HG03520 (cell line): Measurements from ENCODE around the gene ATAD3A.
"Not testable (repeated sequence)": the region's sequence is repeated elsewhere in the genome, so short reads cannot be mapped to it uniquely, and the experiment has no call there.

Source experiments
- ATAC-seq: cut with Tn5 transposase; IDR thresholded peaks from one replicate; pipeline ENCODE4 v1.9.1; 2021; ENCODE audit warnings: mild to moderate bottlenecking, moderate library complexity; ENCODE audit not compliant: unreplicated experiment

The ATAD3A gene

DNA sequence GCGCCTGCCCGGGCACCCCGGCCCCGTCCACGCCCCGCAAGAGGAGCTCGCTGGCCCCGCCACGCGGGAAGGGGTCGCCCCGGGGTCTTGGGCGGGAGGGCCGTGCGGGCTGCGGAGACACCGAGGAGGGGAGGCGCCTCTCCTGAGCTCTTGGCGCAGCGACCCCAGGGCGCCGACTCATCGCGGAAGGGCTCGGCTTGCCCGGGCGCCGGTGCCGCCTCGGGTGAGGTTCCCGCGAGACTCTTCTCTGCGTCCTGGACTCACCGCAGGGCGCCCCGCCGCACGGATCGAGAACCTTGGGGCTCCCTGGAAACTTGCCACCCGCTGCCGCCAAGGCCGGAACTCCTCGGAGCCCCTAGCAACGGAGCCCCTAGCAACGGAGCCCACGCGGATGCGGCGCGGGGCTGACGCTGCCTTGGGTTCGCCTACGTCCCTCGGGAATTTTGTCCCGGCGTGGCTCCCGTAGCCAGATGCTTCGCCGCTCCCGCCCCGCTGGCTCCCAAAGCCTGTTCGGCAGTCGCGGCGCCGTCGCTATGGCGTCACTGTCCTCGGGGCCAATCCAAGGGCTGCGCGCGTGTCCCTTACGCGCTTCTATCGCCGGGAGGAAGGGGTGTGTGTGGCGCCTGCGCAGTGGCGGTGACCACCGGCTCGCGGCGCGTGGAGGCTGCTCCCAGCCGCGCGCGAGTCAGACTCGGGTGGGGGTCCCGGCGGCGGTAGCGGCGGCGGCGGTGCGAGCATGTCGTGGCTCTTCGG is at the start of gene ATAD3A:
Gene ATAD3A, plus strand, starts transcription at position 630 of the 753 bp plus-strand sequence. Its CDS starts 107 bp downstream, at position 737.
- peak; percentile 87 for ATAC-seq

DNA sequence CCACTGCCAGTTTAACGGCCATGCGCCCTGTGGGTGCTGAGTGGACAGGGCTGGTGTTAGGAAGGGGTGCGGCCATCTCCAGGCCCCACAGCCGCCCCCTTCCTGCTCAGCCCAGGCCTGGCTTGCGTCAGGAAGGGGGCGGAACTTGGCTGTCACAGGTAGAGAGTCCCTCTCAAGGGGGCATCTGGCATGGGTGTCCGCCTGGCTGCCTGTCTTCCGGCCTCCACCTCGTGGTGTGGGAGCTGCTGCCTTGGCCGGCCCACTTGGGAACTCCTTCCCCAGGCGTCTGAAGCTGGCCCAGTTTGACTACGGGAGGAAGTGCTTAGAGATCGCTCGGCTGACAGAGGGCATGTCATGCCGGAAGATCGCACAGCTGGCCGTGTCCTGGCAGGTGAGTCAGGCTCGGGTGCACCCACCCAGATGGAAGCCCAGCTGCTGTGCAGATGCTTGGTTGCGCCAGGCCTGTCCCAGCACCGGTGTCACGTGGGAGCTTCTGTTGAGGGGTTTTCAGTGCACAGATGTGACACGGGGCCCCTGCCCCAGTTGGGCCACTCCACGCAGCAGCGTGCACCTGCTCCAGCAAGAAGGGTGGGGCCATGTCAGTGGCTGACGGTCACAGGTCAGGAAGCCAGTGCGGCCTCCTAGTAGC is 49.5 kb upstream of the ATAD3A start:
- no peak for ATAC-seq

DNA sequence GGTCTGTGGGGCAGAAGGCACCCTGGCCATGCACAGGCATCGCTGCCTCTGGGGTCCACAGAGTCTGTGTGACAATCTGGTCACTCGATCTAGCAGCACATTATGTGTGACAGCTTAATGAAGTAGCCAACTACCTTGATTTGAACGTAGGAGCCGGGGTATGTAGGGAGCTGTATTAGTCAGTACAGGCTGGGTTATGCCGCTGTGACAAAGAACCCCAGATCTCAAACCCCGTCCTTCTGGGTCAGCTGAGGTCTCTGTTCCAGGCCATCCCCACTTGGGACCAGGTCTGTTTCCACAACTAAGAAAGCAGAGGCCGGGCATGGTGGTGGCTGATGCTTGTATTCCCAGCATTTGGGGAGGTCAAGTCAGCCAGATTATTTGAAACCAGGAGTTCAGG is 48.6 kb upstream of the ATAD3A start:
- ATAC-seq, result no peak

DNA sequence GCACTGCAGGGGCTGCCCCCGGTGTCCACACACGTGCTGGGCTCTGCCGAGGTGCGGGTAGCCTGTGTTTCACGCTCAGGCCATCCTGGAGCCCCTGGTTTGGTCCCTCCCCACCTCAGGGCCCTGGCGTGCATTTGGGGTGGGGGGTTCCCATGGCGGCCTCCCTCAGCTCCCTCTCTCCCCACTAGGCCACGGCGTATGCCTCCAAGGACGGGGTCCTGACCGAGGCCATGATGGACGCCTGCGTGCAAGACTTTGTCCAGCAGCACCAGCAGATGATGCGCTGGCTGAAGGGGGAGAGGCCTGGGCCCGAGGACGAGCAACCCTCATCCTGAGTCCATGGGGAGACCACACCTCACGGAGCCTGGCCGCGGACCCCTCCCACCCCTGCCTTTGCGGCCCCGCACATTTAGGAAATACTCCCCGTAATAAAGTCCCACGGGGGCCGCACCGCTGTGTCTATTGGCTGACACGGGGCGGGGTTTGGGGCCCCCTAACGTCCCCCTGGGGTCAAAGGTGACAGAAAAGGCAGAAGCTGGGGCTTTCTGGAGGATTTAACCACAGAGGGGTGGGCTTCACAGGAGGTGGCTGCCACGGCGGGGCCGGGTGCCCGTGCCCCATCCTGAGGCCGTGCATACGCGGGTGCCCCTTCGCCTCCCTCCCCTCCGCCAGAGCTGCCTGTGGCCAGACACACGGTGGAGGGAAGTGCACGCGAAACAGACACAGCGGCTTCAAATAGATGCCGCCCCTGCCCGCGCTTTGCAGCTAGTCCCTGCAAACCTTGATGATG is 43.6 kb upstream of the ATAD3A start:
- not testable (repeated sequence) for ATAC-seq

DNA sequence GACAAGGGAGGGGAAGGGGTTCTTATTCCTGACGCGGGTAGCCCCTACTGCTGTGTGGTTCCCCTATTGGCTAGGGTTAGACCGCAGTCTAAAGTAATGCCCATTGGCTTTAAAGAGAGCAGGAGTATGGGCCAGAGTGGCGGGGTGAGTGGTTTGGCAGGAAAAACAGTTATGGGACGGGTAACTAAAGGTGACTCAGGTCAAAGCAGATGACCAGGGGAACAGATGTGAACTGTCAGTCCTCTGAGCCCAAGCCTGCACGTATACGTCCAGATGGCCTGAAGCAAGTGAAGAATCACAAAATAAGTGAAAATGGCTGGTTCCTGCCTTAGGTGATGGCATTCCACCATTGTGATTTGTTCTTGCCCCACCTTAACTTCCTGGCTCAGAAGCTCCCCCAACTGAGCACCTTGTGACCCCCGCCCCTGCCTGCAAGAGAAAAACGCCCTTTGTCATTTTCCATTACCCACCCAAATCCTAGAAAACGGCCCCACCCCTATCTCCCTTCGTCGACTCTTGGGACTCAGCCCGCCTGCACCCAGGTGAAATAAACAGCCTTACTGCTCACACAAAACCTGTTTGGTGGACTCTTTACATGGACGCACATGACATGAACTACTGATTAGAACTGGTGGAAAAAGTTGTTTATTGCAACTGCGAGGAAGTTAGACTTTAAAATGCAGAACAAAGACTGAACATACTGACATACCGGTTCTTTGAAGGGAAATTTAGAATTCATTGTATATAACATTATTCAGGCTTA is 41.2 kb upstream of the ATAD3A start:
- ATAC-seq, result no peak

DNA sequence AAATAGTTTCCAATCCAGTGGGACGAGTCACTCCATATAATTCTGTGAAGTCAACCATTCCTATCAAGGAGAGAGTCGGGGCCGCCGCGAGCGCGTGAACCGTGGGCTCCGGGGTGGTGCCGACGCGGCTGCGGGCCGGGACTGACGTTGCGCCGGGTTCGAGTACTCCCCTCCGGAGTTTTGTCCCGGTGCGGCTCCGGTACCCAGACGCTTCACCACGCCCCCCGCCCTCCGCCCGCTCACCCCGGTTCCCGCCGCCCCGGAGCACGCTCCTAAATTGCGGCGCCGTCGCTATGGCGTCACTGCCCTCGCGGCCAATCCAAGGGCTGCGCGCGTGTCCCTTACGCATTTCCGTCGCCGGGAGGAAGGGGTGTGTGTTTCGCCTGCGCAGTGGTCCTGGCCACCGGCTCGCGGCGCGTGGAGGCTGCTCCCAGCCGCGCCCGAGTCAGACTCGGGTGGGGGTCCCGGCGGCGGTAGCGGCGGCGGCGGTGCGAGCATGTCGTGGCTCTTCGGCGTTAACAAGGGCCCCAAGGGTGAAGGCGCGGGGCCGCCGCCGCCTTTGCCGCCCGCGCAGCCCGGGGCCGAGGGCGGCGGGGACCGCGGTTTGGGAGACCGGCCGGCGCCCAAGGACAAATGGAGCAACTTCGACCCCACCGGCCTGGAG is 40.4 kb upstream of the ATAD3A start, which contains the start of gene ATAD3B:
Gene ATAD3B, plus strand, starts transcription at position 377 of the 664 bp plus-strand sequence. Its CDS starts 120 bp downstream, at position 497.
- peak; percentile 85 for ATAC-seq

DNA sequence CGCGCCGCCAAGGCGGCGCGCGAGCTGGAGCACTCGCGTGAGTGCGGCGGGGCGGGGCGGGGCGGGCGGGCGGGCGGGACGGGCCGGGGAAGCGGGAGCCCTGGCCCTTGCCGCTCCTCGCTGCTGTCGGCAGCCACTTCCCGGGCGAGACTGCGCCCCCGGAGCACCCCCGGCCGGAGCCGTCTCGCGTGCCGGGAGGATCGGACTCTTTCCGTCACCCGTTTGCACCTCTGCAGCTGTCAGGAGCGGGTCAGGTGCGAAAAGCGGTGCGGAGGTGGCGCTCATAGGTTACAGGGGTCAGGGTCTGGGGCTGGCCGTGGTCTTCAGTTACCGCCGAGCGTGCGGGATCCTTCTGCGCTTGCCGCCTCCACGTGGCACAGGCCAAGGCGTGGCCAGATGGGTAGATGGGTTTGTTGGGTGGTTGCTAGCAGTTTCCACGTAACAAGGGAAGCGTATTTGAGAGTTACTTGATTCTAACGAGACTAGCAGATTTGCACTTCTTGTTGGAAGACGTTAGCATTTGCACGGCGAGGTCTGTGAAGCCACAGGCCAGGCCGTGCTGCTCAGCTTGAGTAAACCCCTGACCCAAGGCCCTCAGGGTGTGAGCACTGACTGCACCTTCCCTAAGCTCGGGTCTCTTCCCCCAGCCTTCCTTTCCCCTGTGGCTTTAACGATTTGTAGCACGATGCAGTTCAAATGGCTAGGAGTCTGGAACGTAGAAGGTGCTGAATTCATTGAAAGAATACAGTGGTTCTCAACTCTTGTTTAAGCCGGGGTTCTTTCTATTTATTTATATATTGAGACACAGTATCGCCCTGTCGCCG is 39.7 kb upstream of the ATAD3A start:
- ATAC-seq, result not testable (repeated sequence)

DNA sequence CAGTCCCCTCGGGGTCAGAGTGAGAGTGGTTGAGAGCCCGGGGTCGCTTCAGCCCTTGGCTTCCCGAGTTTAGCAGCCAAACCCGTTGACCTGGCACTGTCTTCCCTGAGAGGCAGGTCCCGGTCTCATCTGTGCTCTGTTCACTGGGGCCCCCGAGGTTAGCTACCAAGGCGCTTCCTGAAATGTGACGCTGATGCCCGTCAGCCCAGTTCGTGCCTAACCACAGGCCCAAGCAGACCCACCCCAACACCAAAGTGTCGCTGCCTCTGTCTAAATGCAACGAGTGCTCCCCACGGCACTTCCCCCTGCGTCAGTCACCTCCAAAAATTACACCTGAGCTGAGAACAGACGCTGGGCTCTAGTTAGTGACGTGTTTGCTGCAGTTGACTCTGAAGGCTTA is 36.0 kb upstream of the ATAD3A start:
- ATAC-seq, result not testable (repeated sequence)

DNA sequence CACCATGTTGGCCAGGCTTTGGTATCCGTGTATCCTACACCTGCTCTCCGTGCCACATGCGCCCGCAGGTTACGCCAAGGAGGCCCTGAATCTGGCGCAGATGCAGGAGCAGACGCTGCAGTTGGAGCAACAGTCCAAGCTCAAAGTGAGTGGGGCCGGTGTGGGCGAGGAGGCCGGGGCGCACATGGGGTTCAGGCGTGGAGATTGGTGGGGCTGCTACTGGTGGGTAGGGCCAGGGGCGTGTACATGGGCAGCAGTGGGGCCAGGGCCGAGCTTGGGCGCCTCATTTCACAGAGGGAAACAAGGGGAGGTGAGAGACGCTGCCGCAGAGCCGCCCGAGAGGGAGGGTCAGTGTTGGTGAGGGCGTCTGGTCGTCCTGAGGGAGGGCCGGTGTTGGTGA is 34.8 kb upstream of the ATAD3A start:
- no peak for ATAC-seq

DNA sequence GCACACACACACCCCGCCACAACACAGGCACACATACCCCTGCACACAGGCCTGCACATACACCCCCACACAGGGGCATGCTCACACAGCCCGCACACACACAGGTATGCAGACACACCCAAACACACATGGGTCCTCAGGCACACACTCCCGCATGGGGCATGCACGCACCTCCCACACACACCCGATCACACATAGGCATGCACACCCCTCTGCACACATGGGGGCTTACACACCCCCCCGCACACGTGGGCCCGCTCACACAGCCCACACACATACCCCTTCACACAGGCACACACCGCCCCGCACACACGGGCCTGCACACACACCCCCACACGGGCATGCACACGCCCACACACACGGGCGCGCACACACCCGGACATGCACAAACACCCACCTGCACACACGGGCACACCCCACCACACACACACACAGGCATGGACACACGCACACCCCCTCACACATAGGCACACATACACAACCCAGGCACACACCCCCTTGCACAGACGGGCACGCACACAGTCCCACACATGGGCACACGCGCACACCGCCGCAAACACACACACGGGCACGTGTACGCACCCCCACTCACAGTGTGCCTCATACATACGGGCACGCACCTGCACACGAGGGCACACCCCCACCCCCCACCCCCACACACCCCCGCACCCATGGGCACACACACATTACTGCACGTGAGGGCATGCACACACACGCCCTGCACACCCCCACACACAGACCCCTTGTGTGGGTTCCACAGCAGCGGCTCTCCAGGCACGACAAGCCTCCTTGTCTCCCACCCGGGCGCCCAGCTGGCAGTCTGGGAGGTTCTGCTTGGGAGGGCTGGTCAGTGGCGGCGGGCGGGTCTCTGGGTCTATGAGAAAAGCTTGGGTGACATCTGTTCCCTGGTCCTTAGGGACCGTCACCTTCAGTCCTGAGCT is 32.1 kb upstream of the ATAD3A start:
- ATAC-seq, result no peak

DNA sequence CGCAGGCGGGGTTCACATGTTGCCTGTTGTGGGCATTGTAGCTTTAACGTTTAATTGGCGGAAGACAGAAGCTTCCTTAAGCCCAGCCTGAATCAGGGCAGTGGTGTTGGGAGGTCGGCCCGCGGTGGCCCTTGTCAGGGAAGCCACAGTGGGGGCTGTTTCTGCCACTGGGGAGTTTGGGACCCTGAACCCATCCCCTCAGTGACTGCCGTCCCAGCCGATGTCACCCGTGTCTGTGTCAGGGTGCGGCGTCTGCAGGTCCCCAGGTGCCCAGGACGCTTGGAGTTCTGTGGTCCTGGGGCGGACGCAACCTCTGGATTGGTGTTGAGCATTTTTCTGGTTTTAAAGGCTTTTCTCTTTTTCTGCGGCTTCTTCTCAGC is 31.5 kb upstream of the ATAD3A start:
- ATAC-seq, result not testable (repeated sequence)

DNA sequence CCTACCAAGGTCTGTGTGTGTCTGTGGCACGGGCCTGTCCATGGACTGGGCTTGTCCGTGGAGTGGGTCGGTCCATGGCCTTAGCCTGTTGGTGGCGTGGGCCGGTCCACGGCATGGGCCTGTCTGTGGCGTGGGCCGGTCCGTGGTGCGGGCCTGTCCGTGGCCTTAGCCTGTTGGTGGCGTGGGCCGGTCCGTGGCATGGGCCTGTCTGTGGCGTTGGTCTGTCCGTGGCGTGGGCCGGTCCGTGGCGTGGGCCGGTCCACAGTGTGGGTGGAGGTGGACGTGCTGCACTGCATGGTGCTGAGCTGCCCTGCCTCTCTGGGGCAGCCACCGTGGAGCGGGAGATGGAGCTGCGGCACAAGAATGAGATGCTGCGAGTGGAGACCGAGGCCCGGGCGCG is 30.2 kb upstream of the ATAD3A start:
- ATAC-seq, result not testable (repeated sequence)

DNA sequence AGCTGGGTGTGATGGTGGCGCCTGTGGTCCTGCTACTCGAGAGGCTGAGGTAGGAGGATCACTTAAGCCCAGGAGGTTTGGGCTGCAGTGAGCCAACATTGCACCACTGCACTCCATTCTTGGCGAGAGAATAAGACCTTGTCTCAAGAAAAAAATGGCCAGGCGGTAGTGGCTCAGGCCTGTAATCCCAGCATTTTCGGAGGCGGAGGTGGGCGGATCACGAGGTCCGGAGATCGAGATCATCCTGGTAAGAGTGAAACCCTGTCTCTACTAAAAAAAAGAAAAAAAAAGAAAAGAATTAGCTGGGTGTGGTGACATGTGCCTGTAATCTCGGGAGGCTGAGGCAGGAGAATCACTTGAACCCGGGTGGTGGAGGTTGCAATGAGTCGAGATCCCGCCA is 29.1 kb upstream of the ATAD3A start:
- no peak for ATAC-seq

DNA sequence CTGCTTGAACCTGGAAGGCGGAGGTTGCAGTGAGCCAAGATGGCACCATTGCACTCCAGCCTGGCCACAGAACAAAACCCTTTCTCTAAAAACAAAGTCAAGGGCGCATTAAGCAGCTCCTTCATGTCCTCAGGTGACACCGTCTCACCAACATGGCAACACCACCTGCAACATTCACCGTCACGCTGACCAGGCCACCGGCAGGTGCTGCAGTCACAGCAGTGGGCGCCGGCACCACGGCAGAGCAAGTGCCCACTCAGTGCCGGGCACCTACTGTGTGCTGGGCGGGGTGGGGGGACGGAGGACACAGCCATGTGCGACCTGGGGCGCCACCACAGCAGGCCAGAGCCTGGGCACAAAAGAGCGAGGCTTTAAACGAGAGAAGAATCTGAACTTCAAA is 28.2 kb upstream of the ATAD3A start:
- no peak for ATAC-seq

DNA sequence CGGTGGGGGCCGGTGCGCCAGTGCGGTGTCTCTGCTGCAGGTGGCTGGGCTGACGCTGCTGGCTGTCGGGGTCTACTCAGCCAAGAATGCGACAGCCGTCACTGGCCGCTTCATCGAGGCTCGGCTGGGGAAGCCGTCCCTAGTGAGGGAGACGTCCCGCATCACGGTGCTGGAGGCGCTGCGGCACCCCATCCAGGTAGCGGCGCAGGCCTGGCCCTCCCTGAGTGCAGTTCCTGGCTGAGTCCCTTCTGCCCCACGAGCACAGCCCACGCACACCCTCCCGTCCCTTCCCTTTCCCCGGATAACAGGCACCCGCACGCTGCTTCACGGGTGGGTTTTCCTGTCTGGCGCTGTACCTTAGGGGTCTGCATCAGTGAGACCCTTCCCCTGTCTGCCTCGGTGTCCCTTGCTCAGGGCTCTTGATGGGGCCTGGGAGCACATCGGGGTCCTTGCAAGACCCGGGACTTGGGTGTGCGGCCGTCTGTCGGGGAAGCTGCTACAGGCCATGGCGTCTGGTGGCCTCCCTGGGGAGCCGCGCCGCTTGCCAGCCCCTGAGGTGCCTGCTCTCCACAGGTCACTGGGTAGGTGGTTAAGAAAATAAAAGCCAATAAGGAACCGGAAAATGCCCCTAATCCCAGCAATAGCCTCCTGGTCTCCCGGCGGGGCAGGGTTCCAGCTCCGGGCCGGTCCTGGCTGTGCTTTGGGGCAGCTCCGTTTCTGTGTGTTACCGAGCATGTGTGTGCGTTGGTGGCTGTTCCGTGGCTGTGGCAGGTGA is 26.8 kb upstream of the ATAD3A start:
- ATAC-seq, result not testable (repeated sequence)

DNA sequence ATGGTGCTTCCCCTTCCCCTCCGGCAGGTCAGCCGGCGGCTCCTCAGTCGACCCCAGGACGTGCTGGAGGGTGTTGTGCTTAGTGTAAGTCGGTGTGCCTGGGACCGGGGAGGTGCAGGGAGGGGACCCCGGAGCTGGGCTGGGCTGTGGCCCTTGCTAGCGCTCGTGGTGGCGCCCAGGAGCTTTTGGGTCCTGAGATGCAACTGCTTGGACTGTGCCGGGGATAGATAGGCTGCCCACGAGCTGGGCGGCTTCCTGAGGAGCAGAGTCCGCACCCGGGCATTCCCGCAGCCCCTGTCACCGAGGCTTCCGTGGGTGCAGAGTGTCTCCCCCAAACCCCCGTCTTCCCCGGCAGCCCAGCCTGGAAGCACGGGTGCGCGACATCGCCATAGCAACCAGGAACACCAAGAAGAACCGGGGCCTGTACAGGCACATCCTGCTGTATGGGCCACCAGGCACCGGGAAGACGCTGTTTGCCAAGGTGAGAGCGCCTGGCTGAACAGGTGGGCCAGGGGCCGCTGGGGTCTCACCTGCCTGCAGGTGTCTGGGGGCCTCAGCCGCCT is 26.1 kb upstream of the ATAD3A start:
- not testable (repeated sequence) for ATAC-seq

DNA sequence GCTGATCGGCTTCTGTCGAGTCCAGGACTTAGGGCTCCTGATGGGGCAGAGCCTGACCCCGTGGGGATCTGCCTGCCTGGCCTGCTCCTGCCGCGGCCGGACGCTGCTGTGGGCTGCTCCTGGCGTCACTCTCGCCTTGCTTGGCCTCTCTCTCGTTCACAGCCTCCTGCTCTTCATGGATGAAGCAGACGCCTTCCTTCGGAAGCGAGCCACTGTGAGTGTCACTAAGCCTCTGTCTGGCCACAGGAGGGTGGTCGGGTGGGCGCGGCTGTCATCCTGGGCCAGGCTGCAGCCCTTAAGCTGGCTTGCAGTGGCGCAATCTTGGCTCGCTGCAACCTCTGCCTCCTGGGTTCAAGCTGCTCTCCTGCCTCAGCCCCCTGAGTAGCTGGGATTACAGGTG is 24.3 kb upstream of the ATAD3A start:
- no peak for ATAC-seq
